NCI-H526 (cell line): ENCODE results near the gene ANO10.
"Not testable (repeated sequence)": the region's sequence is repeated elsewhere in the genome, so short reads cannot be mapped to it uniquely, and the experiment has no call there.

Experiments used
- DNase-seq, 2 experiments: peaks; one replicate each; lab custom pipeline; 2025; lab: John Stamatoyannopoulos, UW

The ANO10 gene, protein sequence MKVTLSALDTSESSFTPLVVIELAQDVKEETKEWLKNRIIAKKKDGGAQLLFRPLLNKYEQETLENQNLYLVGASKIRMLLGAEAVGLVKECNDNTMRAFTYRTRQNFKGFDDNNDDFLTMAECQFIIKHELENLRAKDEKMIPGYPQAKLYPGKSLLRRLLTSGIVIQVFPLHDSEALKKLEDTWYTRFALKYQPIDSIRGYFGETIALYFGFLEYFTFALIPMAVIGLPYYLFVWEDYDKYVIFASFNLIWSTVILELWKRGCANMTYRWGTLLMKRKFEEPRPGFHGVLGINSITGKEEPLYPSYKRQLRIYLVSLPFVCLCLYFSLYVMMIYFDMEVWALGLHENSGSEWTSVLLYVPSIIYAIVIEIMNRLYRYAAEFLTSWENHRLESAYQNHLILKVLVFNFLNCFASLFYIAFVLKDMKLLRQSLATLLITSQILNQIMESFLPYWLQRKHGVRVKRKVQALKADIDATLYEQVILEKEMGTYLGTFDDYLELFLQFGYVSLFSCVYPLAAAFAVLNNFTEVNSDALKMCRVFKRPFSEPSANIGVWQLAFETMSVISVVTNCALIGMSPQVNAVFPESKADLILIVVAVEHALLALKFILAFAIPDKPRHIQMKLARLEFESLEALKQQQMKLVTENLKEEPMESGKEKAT

DNA sequence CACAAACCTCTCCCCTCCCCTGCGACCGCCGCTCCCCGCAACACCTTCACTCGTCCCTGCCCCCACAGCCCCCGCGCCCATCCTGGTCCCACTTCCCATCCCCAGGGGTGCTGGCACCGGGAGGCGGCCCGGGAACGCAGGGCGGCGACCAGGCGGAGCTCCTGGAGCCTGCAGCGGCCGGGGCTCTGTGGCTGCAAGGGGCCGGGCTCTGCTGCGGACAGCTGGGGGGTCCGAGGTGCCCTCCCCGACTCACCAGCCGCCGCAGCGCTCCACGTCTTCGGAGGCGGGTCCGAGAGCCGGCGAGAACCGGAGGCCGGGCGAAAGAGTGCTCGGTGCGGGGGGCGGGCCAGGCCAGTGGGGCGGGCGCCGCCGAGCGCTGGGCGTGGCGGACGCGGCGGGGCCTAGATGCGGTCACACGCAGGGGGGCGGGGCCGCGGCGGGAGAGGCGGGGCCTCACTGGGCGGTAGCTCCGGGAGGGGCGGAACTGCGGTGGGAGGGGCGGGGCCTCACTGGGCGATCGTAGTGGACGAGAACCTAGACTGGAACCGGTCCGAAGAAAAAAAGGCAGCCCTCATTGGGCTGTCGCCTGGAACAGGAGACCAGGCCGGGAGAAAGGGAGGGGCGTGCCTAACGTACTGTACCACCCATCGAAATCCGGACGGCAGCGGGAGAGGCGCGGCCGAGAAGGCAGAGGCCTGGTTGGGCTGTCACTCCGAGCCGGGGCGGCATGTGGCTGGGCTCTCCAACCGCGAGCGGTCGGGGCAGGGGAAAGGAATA is at the start of gene ANO10:
Gene ANO10, minus strand, starts transcription at position 356 of the 777 bp plus-strand sequence. CDS start 16,159 bp downstream, outside the sequence.
- peak; percentile 96 to 98 for DNase-seq

DNA sequence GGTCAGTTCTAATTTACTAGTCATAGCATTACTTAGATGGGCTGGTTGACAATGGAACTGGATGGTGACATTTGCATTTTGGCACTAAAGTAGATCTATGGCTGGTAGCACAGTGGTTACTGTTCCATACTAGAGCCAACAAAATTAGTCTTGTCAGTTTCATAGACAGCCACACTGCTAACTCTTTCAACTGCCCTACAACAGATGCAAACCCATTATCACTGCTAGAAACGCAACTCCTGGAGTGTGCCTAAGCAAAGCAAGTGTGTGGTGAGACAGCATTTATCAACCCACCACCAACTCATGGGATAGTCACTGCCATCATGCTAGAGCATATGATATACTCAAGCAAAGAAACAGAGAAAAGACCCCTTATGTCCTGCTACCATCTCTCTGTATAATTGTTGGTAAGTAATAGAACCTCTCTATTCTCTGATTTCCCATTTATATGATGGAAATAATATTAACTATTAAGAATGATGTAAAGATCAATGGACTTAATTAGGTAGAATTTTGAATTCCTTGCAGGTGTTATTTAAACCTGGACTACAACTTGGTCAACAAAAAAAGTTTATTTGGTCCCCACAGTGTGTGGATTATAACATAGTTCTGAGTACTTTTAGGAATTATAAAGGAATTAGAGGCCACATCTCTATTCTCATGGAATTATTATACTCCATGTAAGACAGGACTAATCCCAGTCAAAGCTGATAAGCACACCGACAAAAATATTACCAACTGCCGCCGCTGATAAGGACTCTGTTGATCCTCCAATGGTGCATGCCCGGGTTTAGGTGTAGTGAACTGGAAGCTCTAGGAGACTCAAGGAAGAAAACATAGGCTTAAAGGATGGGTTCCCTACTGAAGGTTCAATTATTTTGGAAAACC is 49.1 kb upstream of the ANO10 start:
- DNase-seq: no peak

DNA sequence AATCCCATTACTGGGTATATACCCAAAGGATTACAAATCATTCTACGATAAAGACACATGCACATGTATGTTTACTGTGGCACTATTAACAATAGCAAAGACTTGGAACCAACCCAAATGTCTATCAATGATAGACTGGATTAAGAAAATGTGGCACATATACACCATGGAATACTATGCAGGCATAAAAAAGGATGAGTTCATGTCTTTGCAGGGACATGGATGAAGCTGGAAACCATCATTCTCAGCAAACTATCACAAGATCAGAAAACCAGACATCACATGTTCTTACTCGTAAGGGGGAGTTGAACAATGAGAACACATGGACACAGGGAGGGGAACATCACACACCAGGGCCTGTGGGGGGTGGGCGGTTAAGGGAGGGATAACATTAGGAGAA is 43.2 kb upstream of the ANO10 start:
- not testable (repeated sequence) for DNase-seq

DNA sequence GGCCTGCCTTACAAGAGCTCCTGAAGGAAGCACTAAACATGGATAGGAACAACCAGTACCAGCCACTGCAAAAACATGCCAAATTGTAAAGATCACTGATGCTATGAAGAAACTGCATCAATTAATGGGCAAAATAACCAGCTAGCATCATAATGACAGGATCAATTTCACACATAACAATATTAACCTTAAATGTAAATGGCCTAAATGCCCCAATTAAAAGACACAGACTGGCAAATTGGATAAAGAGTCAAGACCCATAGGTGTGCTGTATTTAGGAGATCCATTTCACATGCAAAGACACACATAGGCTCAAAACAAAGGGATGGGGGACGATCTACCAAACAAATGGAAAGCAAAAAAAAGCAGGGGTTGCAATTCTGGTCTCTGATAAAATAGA is 39.6 kb upstream of the ANO10 start:
- not testable (repeated sequence) for DNase-seq

DNA sequence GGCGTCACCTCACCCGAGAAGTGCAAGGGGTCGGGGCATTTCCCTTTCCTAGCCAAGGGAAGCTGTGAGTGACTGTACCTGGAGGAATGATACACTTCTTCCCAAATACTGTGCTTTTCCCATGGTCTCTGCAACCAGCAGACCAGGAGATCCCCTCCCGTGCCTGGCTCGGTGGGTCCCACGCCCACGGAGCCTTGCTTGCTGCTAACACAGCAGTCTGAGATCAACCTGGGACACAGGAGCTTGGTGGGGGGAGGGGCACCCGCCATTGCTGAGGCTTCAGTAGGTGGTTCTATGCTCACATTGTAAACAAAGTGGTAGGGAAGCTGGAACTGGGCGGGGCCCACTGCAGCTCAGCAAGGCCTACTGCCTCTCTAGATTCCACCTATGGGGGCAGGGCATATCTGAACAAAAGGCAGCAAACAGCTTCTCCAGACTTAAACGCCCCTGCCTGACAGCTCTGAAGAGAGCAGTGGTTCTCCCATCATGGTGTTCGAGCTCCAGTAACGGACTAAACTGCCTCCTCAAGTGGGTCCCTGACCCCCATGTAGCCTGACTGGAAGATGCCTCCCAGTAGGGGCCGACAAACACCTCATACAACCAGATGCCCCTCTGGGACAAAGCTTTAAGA is 37.6 kb upstream of the ANO10 start:
- DNase-seq: no peak

DNA sequence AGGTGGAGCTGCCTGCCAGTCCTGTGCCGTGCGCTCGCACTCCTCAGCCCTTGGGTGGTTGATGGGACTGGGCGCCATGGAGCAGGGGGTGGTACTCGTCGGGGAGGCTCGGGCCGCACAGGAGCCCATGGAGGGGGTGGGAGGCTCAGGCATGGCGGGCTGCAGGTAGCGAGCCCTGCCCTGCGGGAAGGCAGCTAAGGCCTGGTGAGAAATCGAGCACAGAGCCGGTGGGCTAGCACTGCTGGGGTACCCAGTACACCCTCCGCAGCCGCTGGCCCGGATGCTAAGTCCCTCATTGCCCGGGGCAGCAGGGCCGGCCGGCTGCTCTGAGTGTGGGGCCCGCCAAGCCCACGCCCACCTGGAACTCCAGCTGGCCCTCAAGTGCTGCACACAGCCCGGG is 34.6 kb upstream of the ANO10 start:
- DNase-seq: not testable (repeated sequence)

DNA sequence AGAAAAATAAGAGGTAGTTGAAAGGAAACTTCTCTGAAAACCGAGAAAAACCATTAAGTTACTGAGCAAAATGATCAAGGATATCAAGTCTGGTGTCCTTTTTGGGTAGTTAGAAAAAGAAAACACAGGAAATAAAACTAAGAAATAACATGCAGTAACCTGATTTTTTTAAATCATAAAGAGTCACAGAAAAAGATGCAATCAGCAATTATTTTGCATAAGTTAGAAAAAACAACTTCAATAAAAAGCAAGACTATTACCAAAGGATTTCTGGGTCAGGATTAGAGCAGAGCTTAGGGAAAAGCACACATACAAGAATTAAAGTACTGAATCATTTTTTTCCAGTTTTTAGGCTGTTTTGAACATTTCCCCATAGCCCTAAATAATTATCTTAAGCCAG is 28.5 kb upstream of the ANO10 start:
- no peak for DNase-seq

DNA sequence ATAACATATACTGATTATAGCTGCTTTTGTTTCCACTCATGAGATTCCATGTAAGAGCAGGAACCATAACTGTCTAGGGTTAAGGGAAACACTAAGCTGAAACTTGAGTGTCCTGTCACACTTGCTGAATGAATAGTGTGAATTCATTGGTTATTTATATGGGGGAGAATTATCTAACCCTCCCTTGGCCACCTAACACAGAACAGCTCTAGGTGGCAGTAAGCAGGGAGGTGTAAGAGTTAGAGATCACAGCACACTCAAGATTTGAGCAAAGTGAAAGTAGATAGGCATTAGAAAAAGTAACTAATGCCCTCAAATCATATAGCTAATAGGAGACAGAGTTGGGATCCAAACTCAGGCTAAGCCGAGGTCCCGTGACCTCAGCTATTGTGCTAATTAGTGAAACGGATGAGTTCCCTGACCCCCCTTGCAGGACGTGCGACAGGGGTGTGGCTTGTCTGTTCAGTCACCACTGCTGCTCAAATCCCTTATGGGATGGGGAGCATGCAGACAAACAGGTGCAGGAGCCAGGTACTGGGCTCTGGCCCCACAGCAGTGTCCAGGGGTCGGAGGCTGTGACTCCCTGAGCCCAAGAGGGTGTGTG is 27.7 kb upstream of the ANO10 start:
- no peak for DNase-seq

DNA sequence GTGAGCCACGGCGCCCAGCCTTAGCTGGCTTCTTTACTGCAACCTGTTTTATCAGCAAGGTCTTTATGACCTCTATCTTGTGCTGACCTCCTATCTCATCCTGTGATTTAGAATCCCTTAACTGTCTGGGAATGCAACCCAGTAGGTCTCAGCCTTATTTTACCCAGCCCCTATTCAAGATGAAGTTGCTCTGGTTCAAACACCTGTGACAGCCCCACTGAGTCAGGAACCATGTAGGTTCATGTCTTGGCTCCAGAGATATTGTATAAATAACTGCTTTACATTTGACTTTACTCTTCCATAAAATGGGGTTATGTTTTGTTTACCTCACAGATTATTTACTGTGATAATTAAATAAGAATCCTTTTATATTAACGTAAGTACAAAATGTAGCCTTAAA is 27.1 kb upstream of the ANO10 start:
- DNase-seq: no peak

DNA sequence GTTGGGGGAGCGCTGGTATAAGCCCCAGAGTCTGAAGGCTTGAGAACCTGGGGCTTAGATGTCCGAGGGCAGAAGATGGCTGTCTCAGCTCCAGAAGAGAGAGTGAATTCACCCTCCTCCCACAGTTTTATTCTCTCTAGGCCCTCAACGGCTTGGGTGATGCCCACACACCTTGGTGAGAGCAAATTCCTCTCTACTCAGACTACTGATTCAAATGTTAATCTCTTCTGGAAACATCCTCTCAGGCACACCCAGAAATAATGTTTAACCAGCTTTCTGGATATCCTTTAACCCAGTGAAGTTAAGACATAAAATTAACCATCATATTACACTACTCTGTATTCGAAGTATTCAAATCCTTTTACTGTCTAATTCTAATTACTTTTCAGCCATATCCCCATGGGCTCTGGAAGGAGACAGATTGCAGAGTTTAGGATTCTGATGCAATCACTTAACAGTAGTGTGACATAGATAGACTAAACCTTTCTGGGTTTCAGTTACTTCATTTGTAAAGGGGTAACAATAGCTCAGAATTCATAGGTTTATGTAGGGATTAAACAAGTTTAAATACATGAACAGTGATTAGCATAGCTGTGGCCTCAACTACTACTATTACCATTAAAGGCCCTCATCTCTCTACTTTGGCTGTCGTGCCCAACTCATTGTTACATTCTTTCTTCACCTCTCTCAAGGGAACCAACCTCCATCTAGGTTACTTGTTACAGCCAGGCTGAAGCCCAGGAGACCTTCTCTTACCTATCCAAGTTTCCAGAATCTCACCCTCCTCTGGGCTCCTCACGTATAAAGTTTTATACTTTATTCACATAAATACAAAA is 25.7 kb upstream of the ANO10 start:
- DNase-seq: no peak

DNA sequence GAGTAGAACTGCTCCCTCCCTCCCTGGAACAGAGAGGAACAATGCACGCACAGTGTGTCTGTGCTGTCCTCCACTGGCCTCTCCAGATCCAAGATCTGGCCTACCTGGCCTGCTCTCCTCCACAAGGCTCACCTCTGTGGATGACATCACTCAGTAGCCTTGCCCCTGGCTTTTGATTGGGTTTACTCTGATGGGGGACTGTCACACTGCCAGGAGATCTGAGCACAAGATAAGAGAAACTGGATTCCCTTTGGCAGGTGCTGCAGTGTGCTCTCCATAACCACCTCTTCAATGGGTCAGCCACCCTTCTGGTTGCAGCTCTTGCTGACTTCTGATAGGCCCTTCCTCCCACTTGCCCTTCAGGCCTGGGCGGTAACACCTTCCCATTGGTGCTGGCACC is 22.6 kb upstream of the ANO10 start:
- no peak for DNase-seq

DNA sequence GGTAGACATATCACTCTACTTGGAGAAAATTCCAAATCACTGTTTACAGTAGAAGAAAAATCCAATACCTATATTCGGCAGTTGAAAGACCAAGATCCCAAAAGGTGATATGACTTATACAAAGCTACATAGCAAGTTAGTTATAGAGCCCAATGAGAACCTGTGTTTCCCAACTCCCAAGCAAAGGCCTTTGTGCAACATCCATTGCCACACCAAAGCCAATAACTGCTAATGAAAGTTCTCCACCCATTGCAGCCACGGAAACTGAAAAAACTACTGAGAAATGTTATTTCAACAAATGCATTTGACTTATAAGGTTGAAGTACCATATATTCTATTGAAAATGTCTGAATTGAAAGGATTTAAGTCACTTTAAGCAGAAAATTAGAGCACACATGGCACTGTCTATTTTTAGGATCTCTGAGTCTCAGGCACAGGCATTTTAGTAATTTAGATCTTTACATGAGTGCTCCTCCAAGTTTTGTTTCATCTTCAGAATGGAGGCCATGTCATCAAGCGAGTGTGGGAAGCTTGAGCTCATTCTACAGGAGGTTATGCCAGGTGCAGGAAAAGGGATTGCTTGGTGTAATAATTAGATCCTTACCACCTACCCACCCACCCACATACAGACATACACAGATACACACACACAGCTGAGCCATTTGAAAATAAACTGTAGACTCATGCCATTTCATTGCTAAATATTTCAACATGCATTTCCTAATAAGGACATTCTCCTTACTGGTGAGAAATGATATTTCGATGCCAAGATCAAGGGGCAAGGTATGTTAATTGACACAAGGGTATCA is 19.7 kb upstream of the ANO10 start:
- no peak for DNase-seq

DNA sequence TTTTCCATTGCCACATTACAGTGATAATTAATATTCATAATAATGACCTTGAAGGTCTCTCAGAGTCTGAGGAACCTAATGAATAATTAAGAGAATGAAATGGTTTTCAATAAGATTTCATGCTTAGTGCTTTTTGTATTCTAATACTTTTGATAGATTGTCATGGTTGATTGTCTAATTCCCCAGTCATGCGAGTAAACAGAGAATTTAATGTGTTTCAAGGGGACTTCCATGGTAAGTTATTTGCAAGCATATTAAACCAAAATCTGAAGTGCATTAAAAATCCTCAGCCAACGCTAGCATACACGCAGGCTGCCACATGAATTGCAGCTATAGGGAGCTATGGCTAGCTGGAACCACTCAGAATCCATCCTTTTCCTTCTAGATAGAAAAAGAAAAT is 18.9 kb upstream of the ANO10 start:
- no peak for DNase-seq

DNA sequence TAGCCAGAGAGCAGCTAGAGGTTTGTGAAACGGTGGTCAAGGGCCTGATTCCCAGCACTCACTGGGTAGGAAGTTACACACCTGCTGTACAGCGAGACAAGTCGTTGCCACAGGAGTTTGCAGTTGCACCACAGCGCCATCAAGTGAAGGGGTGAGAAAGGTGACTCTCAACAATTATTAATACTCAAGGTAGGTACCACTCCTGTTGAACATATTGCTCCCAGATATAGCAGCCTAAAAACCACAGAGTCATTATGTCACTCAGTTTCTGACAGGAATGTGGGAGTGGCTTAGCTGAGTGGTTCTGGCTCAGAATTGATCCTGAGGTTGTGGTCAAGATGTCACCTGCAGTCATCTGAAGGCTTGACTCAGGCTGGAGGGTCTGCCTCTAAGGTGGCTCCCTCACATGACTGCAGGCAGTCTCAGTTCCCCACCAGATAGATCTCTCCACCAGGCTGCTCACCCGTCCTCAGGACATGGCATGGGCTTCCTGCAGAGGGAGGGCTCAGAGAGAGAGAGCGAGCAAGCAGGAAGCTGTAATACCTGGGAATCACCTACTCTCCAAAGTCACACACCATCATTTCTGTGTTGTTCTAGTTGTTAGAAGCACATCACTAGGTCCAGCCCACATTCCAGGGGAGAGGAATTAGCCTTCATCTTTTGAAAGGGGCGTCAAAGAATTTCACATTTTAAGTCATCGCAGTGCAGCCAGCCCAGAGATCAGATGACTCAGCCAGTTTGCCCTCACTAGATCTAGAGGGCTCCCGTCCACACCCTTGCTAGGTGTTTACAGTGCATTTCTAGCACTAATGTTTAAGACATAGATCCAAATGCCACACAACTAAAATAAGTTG is 17.0 kb upstream of the ANO10 start:
- DNase-seq: no peak

DNA sequence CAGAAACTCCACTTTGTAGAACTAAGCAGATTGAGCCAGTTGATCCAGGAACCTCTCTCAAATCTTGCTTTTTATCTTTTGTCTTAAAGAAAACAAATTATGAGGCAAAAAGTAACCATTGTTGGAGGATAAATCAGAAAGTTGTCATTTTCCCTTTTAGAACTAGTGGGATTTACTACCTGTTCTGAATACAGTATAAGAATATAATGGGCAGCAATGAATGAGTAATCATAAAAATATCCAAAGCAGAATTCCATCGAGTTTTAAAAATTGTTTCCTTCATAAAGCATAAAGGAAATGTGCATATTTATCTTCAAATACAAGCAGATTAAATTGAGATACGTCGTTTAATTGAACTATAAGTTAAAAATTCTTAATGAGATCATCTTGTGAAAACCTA is 15.9 kb upstream of the ANO10 start:
- no peak for DNase-seq

DNA sequence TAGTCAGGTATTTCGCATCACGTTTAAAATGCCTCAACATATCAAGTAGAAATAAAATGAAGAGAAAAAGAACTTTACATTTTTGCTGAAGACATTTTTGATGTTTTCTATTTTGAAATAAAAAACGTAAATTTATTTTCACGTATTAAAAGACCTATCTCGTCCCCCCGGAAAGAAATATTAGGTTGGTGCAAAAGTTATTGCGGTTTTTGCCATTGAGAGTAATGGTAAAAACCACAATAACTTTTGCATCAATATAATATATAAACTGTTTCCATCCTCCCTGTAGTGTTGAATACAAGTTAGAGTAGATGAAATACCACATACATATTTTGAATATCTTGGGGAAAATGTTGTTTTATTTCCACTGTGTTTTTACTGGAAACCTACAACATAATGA is 11.2 kb upstream of the ANO10 start:
- no peak for DNase-seq

DNA sequence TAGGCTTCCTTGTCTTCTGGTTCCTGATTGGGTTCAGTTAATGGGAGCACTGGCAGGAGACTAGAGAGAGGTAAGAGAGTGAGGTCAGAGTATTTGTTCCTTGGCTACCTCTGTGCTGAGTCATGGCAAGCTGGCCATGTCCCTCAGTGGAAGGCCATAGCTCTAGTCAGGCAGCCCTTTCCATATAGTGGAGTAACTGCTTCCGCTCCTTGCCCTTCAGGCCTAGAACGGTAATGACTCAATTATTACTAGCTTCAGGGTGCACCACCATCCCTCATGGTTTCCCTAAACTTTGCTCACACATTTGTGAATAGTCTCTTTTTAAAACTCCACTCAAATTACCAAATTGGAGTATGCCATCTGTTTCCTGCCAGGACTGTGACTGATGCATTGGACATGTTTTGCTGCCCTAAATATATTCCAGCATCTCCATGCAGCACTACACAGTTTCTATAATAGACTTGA is 10.5 kb upstream of the ANO10 start:
- no peak for DNase-seq

DNA sequence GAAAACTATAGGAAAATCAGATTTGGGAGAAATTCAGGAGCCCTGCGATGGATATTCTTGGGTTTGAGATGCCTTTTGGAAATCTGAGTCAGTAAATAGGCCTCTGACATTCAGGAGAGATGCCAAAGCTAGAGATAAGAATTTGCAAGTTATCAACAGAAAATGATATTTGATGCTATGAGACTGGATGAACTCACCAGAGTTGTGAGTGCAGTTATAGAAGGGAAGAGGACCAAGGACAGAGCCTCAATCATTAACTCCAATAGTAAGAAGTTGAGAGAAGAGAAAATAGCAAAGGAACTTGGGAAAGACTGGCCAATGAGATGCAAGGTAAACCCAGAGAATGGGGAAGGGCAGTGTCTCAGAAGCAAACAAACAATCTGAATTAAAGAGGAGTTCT is 7.9 kb upstream of the ANO10 start:
- DNase-seq: no peak
